Stimulated activated CD4-positive, alpha-beta T cell treated with anti-CD3 and anti-CD28 coated beads, Interleukin-2, amount 100 ng/mL, for 48 hours (primary cell): ENCODE measurements around the gene MED13L.
A peak's percentile ranks its signal among the peaks of the same experiment; 100 is the strongest.
"Not testable (repeated sequence)": the region's sequence is repeated elsewhere in the genome, so short reads cannot be mapped to it uniquely, and the experiment has no call there.

ENCODE experiments used
- DNase-seq, 2 donors: peaks; one replicate each; pipeline ENCODE4 v3.0.0-alpha.2; 2020

Gene MED13L

GRCh38 chr12:116245189-116245588 is 32.3 kb downstream of the MED13L start:
- no peak for DNase-seq

- no peak for DNase-seq
Observed at GRCh38 chr12:116244474-116245090, 32.9 kb downstream of the MED13L start.

- DNase-seq: no peak
Observed at GRCh38 chr12:116244001-116244400, 33.5 kb downstream of the MED13L start.

- DNase-seq: no peak
Observed at GRCh38 chr12:116242740-116243139, 34.8 kb downstream of the MED13L start.

- DNase-seq: no peak
Observed at GRCh38 chr12:116241157-116241759, 36.2 kb downstream of the MED13L start.

GRCh38 chr12:116238570-116239119 is 38.8 kb downstream of the MED13L start:
- not testable (repeated sequence) for DNase-seq

- no peak for DNase-seq
Observed at GRCh38 chr12:116238149-116238548, 39.3 kb downstream of the MED13L start.

- DNase-seq: no peak
Observed at GRCh38 chr12:116236976-116237375, 40.5 kb downstream of the MED13L start.

- peak; percentile 6 to 15 for DNase-seq
Observed at GRCh38 chr12:116236148-116236731, 41.3 kb downstream of the MED13L start.

GRCh38 chr12:116234148-116234547 is 43.3 kb downstream of the MED13L start:
- DNase-seq: not testable (repeated sequence)

- no peak for DNase-seq
Observed at GRCh38 chr12:116233669-116234068, 43.8 kb downstream of the MED13L start.

- DNase-seq: no peak
Observed at GRCh38 chr12:116227811-116228210, 49.7 kb downstream of the MED13L start.

GRCh38 chr12:116226026-116226425 is 51.5 kb downstream of the MED13L start:
- no peak for DNase-seq

GRCh38 chr12:116222358-116222757 is 55.1 kb downstream of the MED13L start:
- DNase-seq: peak; percentile 25 to 41

- DNase-seq: no peak
Observed at GRCh38 chr12:116220756-116221155, 56.7 kb downstream of the MED13L start.

- DNase-seq: no peak
Observed at GRCh38 chr12:116217045-116217735, 60.3 kb downstream of the MED13L start.

GRCh38 chr12:116216022-116216756 is 61.3 kb downstream of the MED13L start:
- DNase-seq: no peak

- DNase-seq: no peak
Observed at GRCh38 chr12:116215023-116215422, 62.5 kb downstream of the MED13L start.

- DNase-seq: no peak
Observed at GRCh38 chr12:116213885-116214527, 63.5 kb downstream of the MED13L start.

GRCh38 chr12:116213014-116213413 is 64.5 kb downstream of the MED13L start:
- DNase-seq: no peak

- no peak for DNase-seq
Observed at GRCh38 chr12:116210762-116211161, 66.7 kb downstream of the MED13L start.

- no peak for DNase-seq
Observed at GRCh38 chr12:116210131-116210530, 67.4 kb downstream of the MED13L start.
